Measurements from ENCODE around the gene CRADD. TPM values are rescaled to one million over a fixed set of nuclear protein-coding genes. Genes with fewer than 3 reads are reported as not detected.
"Not testable (repeated sequence)": the region's sequence is repeated elsewhere in the genome, so short reads cannot be mapped to it uniquely, and the experiment has no call there.

CRADD gene
- total RNA-seq, 1 donor, result 12.5 TPM

GRCh38 chr12:93708952-93709351 lies 31.8 kb downstream of the CRADD start:
- no peak overlapping the region for H3K4me3 ChIP-seq (ENCODE audit: low read depth, low read length)
- no peak for DNase-seq (ENCODE audit: low read depth)
- TF ChIP-seq CTCF (IDR thresholded peaks at IDR 0.05; ENCODE audit: insufficient read depth, low read depth, low read length), result no peak

GRCh38 chr12:93709386-93709785 lies 32.2 kb downstream of the CRADD start:
- TF ChIP-seq CTCF (IDR thresholded peaks at IDR 0.05; ENCODE audit: insufficient read depth, low read depth, low read length), result no peak
- DNase-seq (ENCODE audit: low read depth), result no peak
- H3K4me3 ChIP-seq (ENCODE audit: low read depth, low read length), result no peak overlapping the region

- no peak overlapping the region for H3K4me3 ChIP-seq (ENCODE audit: low read depth, low read length)
- DNase-seq (ENCODE audit: low read depth), result no peak
- TF ChIP-seq CTCF (IDR thresholded peaks at IDR 0.05; ENCODE audit: insufficient read depth, low read depth, low read length), result no peak
Observed at GRCh38 chr12:93710574-93710926, 33.4 kb downstream of the CRADD start.

- DNase-seq (ENCODE audit: low read depth), result not testable (repeated sequence)
Observed at GRCh38 chr12:93711502-93711901, 34.3 kb downstream of the CRADD start.

GRCh38 chr12:93712200-93712599 lies 35.0 kb downstream of the CRADD start:
- peak; percentile 49 for DNase-seq (ENCODE audit: low read depth)
- H3K4me3 ChIP-seq (ENCODE audit: low read depth, low read length), result no peak overlapping the region
- no peak for TF ChIP-seq CTCF (IDR thresholded peaks at IDR 0.05; ENCODE audit: insufficient read depth, low read depth, low read length)

More at GRCh38 chr12:93711502-93711901, 34.3 kb downstream of the CRADD start:
- not testable (repeated sequence) for H3K4me3 ChIP-seq (ENCODE audit: low read depth, low read length)

- H3K4me3 ChIP-seq (ENCODE audit: low read depth, low read length), result no peak overlapping the region
- no peak for DNase-seq (ENCODE audit: low read depth)
- no peak for TF ChIP-seq CTCF (IDR thresholded peaks at IDR 0.05; ENCODE audit: insufficient read depth, low read depth, low read length)
Observed at GRCh38 chr12:93713060-93713459, 35.9 kb downstream of the CRADD start.

- no peak overlapping the region for H3K4me3 ChIP-seq (ENCODE audit: low read depth, low read length)
- TF ChIP-seq CTCF (IDR thresholded peaks at IDR 0.05; ENCODE audit: insufficient read depth, low read depth, low read length), result no peak
- DNase-seq (ENCODE audit: low read depth), result no peak
Observed at GRCh38 chr12:93713800-93714199, 36.6 kb downstream of the CRADD start.
